ENCODE data around the gene NEGR1. TPM values are rescaled to one million over a fixed set of nuclear protein-coding genes. Genes with fewer than 3 reads are reported as not detected.
"Not testable (repeated sequence)": the region's sequence is repeated elsewhere in the genome, so short reads cannot be mapped to it uniquely, and the experiment has no call there.

The NEGR1 gene
- total RNA-seq, 1 donor from 2014 or later = 0.16 TPM

GRCh38 chr1:71930511-71930910 lies 351.8 kb downstream of the NEGR1 start:
- ATAC-seq = no peak

- no peak for ATAC-seq
Observed at GRCh38 chr1:71921935-71922559, 360.3 kb downstream of the NEGR1 start.

- ATAC-seq = no peak
Observed at GRCh38 chr1:71921204-71921603, 361.1 kb downstream of the NEGR1 start.

GRCh38 chr1:71920556-71920955 lies 361.8 kb downstream of the NEGR1 start:
- ATAC-seq = no peak

GRCh38 chr1:71919811-71920509 lies 362.4 kb downstream of the NEGR1 start:
- no peak for ATAC-seq

GRCh38 chr1:71918630-71919029 lies 363.7 kb downstream of the NEGR1 start:
- ATAC-seq = no peak

- ATAC-seq = no peak
Observed at GRCh38 chr1:71916894-71917293, 365.4 kb downstream of the NEGR1 start.

GRCh38 chr1:71914626-71915025 lies 367.7 kb downstream of the NEGR1 start:
- ATAC-seq = no peak

- ATAC-seq = no peak
Observed at GRCh38 chr1:71908871-71909390, 373.4 kb downstream of the NEGR1 start.

GRCh38 chr1:71908303-71908702 lies 374.0 kb downstream of the NEGR1 start:
- ATAC-seq = no peak

GRCh38 chr1:71899881-71900280 lies 382.5 kb downstream of the NEGR1 start:
- no peak for ATAC-seq

- not testable (repeated sequence) for ATAC-seq
Observed at GRCh38 chr1:71888166-71888565, 394.2 kb downstream of the NEGR1 start.

GRCh38 chr1:71885171-71885570 lies 397.2 kb downstream of the NEGR1 start:
- no peak for ATAC-seq

- no peak for ATAC-seq
Observed at GRCh38 chr1:71882637-71883036, 399.7 kb downstream of the NEGR1 start.

- no peak for ATAC-seq
Observed at GRCh38 chr1:71882226-71882625, 400.1 kb downstream of the NEGR1 start.

- no peak for ATAC-seq
Observed at GRCh38 chr1:71881611-71882010, 400.7 kb downstream of the NEGR1 start.

GRCh38 chr1:71869326-71869725 lies 413.0 kb downstream of the NEGR1 start:
- no peak for ATAC-seq

GRCh38 chr1:71862756-71863155 lies 419.6 kb downstream of the NEGR1 start:
- ATAC-seq = no peak

GRCh38 chr1:71861022-71861421 lies 421.3 kb downstream of the NEGR1 start:
- no peak for ATAC-seq

GRCh38 chr1:71859806-71860205 lies 422.5 kb downstream of the NEGR1 start:
- ATAC-seq = no peak

- ATAC-seq = no peak
Observed at GRCh38 chr1:71857862-71858261, 424.5 kb downstream of the NEGR1 start.

- no peak for ATAC-seq
Observed at GRCh38 chr1:71853360-71853759, 429.0 kb downstream of the NEGR1 start.

- ATAC-seq = no peak
Observed at GRCh38 chr1:71850936-71851335, 431.4 kb downstream of the NEGR1 start.

GRCh38 chr1:71850515-71850914 lies 431.8 kb downstream of the NEGR1 start:
- no peak for ATAC-seq
